Ecto neural progenitor cell (in vitro differentiated cells): ENCODE results near the gene VAMP2.

Source experiments
- DNase-seq: peaks from one replicate; pipeline ENCODE4 v3.0.0-alpha.2; 2018; ENCODE audit warnings: low spot score

The VAMP2 gene

GRCh38 chr17:8162233-8162996 is at the start of gene VAMP2:
VAMP2 (minus strand) TSS chr17:8162948; CDS start chr17:8162879, 69 bp downstream.
- peak; percentile 92 for DNase-seq

- DNase-seq, result no peak
Observed at GRCh38 chr17:8210761-8211458, 48.2 kb upstream of the VAMP2 start.

GRCh38 chr17:8209907-8210760 is 47.4 kb upstream of the VAMP2 start, which contains the start of gene AURKB:
AURKB (minus strand) TSS chr17:8210575; CDS start chr17:8210224, 351 bp downstream.
- peak; percentile 98 for DNase-seq

GRCh38 chr17:8206536-8206935 is 43.8 kb upstream of the VAMP2 start:
- no peak for DNase-seq

GRCh38 chr17:8204761-8205555 is 42.2 kb upstream of the VAMP2 start:
- DNase-seq, result no peak

- peak; percentile 93 for DNase-seq
Observed at GRCh38 chr17:8192070-8192815, 29.5 kb upstream of the VAMP2 start.

GRCh38 chr17:8190506-8190905 is 27.8 kb upstream of the VAMP2 start:
- DNase-seq, result no peak

- DNase-seq, result peak; percentile 98
Observed at GRCh38 chr17:8189711-8190477, 27.1 kb upstream of the VAMP2 start, which contains the start of gene BORCS6. BORCS6 (minus strand) TSS chr17:8190180; CDS start chr17:8190140, 40 bp downstream.

- peak; percentile 73 for DNase-seq
Observed at GRCh38 chr17:8189041-8189710, 26.4 kb upstream of the VAMP2 start.

GRCh38 chr17:8188263-8188839 is 25.6 kb upstream of the VAMP2 start:
- DNase-seq, result no peak

GRCh38 chr17:8187517-8188262 is 24.9 kb upstream of the VAMP2 start:
- DNase-seq, result peak; percentile 98

- peak; percentile 99 for DNase-seq
Observed at GRCh38 chr17:8186787-8187516, 24.2 kb upstream of the VAMP2 start.

- no peak for DNase-seq
Observed at GRCh38 chr17:8186446-8186786, 23.7 kb upstream of the VAMP2 start.

- peak; percentile 100 for DNase-seq
Observed at GRCh38 chr17:8185582-8186445, 23.1 kb upstream of the VAMP2 start.

GRCh38 chr17:8176998-8177731 is 14.4 kb upstream of the VAMP2 start:
- no peak for DNase-seq
